GM18502 (cell line): ENCODE results near the gene TMCC1.
A peak's percentile ranks its signal among the peaks of the same experiment; 100 is the strongest.
"Not testable (repeated sequence)": the region's sequence is repeated elsewhere in the genome, so short reads cannot be mapped to it uniquely, and the experiment has no call there.

ENCODE experiments used
- ATAC-seq: cut with Tn5 transposase; IDR thresholded peaks from one replicate; pipeline ENCODE4 v1.9.1; 2021; ENCODE audit warnings: mild to moderate bottlenecking; ENCODE audit not compliant: unreplicated experiment, poor library complexity

The TMCC1 gene

DNA sequence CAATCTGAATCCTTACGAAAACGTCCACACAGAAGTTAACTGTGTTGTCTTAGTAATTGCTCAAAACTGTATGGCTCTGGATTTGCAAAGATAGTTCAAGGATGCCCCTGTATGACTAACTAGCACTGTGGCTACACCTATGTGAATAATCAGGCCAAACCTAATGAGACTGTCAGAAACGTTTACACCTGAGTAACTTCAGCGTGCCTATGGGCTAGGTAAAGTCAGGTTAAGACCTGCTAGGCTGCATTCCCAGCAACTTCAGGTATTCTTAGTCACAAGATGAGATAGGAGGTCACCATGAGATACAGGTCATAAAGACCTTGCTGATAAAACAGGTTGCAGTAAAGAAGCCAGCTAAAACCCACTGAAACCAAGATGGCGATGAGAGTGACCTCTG, 199.3 kb downstream of the TMCC1 start:
- no peak for ATAC-seq

DNA sequence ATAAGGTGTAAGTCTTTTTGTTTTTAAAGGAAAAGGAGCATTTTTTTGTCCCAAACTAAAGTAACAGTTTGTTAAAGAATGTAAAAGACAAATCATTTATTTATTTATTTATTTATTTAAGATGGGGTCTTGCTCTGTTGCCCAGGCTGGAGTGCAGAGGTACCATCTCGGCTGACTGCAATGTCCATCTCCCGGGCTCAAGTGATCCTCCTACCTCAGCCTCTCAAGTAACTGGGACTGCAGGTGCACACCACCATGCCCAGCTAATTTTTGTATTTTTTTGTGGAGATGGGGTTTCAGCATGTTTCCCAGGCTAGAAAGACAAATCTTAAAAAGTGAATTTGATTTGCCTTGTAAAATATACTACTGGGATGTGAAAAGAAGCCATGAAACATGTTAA, 200.8 kb downstream of the TMCC1 start:
- no peak for ATAC-seq

DNA sequence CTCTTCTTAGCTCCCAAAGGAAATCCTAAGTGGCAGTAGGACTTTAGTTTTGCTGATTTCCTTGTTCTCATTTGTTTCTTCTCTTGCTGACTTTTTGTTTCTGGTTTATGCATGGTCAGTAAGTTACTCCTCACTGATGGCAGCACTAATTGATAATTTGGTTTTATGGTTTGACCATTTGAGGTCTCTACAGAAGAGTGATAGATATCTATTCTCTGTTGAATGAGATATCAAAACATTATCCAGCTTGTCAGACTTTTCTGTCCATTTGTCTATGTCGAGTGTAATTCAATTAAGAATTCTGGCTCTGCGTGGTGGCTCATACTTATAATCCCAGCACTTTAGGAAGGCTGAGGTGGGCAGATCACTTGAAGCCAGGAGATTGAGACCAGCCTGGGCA, 202.5 kb downstream of the TMCC1 start:
- no peak for ATAC-seq

DNA sequence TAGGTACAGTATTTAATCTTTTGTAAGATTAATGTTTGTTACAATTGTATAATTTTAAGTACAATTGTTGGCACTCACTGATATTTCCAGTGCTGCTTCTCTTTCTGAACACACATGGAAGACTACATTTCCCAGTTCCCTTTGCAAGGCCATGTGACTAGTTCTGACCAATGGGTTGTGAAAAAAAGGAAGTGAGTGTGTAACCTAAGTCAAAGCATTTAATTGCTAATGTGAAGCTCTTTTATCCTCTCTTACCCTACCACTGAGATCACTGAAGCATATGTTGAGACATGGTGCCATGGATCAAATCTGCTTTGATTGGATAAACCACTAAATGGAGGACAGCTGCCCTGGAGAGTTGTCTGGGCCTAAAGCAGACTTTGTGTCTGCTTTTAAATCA, 203.1 kb downstream of the TMCC1 start:
- ATAC-seq = peak; percentile 91

DNA sequence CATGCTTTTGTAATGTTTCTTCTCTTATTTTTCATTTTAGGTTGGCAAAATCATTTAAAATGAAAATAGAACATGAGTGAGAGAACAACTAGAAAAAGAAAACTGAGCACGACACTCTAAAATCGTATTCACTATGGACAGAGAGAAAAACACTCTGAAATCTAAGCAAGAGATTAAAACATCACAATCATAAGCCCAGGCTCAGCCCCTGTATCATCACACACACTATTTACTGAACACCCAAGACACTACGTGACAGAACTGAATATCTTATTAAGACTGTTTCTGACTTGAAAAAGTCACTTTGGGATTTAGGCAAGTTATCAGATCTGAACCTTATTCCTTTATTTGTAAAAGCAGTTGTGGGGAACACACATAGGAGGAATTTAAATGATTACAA, 204.5 kb downstream of the TMCC1 start:
- ATAC-seq = no peak

DNA sequence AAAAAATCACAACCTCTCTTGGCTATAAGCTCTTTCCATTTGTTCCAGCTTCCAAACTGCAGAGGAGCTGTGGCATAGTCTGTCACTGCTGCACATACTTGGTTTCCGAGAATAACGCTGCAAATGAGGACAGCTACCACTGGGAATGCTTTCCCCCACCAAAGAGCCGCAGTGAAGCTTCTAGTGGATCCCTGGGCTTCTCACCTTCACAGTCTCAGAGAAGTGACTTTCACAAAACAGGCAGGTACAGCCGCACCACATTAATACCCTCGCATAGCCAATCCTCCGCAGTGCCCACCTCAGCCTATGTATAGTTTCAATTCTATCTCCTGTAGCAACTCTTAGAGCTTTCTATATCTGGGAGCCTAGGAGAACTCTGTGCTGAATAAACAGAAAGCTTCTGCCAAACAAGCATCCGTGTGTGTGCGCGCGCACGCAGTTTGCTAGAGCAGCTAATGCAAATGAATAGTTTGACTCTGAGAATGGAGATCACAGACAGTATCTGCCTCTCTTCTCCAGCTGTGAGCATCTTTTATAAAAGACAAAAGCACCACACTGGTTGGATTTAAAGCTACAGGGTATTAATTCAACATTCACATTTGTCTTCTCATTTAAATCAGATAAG, 205.1 kb downstream of the TMCC1 start:
- no peak for ATAC-seq

DNA sequence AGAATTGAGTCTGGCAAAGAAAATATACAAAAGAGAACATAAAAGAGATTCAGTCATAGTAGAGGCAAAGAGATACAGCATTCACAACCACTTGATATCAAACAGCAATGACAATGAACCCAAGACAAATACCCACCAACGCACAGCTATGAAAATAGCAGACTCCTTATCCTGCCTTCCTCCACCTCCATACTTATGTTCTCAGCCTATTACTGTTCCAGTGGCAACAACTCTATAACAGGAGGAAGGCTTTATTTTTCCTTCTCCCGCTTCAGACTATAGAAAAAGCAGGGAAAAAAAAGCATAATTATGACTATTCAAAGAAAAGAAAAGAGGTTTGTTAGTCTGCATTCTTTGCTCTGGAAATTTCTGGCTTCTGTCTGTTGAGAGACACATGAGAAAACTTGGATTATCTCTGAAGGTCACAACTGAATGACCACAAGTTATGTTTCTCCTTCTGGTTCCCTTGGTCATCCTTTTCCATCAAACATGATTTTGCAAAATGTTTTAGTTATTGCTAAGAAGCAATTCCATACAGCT, 205.9 kb downstream of the TMCC1 start:
- ATAC-seq = no peak

DNA sequence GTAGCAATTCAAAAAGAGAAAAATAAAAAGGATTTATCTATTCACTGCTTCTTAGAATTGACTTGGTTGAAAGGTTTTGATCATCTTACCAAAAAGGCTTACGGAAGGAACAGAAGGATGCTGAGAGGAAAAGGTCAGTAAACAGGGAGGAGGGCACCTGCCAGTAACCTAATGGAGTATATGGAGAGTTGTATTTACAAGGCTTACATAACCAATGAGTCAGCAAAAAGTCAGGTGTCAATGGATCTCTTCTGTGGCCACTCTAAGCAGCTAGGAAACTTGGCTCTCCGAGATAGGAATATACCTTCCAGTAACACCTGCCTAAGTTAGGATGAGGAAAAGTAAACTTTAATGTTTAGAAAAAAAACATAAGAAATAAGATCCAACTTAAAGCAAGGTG, 206.6 kb downstream of the TMCC1 start:
- ATAC-seq = no peak

DNA sequence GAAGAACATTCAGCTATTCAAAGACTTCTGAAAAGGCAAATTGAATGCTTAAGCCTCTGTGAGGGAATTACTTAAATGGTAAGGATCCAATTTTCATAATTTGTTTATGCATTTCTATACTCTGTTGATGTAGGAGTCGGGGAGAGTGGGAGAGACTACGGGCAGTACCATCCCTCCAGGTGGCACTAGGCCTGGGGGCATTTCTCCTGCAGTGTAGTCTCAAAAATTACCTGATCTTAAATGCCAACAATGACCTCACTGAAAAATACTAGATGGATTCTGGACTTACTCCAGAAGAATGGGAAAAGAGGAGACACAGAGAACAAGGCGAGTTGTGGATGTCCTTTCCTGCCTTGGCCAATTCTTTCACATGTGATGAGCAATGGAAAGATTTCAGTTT, 209.2 kb downstream of the TMCC1 start:
- ATAC-seq = no peak

DNA sequence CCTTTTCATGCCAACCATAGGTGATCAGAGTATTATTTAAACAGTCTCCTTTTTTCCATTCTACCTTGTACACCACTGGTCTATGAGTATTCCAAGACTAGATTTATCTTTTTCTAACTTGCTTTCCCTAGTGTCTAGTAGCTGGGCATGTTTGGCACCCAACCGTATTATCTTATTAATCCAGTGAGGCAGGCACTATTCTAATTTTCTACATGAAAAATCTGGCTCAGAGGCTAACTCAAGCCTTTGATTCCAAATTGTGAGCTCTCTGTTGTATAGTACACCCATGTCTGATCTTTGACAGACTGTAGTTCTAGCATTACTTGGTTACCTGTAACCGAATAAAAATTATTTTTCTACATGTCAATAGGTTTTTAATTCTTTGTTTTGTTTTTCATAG, 210.3 kb downstream of the TMCC1 start:
- ATAC-seq = no peak

DNA sequence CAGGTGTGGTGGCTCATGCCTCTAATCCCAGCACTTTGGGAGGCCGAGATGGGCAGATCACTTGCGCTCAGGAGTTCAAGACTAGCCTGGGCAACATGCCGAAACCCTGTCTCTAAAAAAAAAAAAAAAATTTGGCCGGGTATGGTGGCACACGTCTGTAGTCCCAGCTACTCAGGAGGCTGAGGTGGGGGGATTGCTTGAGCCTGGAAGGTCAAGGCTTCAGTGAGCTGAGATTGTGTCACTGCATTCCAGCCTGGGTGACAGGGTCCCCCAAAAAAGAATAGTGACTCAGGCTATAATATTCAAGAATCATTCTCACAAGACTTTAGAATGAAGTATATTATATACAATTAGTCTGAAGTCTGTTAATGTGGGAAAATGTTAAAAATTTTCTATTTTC, 216.5 kb downstream of the TMCC1 start:
- no peak for ATAC-seq

DNA sequence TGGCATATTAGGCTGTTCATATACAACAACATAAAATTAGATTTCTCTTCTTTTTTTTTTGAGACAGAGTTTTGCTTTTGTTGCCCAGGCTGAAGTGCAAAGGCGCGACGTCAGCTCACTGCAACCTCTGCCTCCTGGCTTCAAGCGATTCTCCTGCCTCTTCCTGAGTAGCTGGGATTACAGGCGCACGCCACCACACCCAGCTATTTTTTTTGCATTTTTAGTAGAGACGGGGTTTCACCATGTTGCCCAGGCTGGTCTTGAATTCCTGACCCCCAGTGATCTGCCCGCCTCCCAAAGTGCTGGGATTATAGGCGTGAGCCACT, 218.8 kb downstream of the TMCC1 start:
- not testable (repeated sequence) for ATAC-seq

DNA sequence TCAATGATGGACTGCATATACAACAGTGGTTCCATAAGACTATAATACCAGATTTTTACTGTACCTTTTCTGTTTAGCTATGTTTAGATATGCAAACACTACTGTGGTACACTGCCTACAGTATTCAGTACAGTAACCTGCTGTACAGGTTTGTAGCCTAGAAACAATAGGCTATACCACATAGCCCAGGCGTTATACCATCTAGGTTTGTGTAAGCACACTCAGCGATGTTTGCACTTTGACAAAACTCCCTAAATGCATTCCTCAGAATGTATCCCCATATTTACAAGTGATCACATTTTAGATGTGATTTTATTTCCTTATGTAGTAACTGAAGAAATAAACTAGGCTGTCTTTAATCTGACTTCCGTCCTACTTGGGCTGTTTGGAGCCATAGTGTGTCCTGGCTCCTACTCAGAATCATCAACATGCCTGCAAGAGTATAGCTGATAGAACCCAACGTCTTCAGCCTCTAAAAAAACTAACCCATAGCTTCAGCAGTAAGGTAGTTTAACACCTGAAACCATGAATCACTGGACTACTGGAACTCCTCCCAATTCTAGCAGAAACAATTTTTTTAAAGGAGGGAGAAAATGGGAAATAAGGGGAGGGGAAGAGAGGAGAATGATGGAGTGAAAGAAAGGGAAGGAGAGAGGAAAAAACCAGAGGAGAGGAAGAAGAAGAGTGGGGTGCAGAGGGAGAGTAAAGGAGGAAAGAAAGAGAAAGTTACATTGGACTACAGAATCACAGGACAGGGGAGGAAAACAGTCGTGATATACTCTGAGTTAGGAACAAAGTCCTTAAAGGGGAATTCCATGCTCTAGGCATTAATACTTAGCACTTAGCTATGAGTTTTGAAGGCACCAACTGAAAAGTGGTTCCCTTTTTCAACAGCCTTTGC, 219.4 kb downstream of the TMCC1 start:
- no peak for ATAC-seq

DNA sequence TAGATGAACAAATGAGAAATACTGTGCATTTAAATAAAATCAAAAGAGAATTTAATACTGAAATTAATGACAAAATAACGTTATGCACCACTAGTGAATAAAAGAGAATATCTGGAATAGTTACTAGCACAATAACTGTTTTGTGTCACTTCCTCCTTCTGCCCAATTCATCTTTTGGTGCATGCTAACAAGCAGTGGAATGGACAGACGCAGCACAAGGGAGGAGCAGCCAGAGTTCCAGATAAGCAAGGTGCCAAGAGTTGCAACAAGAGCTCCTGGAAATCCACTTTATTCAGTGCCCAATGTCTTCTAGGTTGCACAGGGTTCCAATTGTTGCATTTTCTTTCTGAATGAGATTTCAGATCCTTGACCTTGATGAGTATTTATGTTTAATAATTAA, 220.5 kb downstream of the TMCC1 start:
- no peak for ATAC-seq

DNA sequence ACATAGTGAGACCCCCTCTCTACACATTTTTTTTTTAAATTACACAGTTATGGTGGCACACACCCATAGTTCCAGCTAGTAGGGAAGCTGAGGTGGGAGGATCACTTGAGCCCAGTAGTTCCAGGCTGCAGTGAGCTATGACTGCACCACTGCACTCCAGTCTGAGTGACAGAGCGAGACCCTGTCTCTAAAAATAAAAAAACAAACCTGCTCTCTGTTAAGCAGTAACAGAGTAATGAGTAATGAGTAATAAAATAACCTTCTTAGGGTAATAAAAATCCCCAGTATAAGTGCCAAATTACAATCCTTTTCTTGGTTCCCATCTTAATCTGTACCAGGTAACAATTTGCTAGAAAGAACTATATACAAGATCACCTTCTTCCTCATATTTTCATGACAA, 221.1 kb downstream of the TMCC1 start:
- ATAC-seq = no peak

DNA sequence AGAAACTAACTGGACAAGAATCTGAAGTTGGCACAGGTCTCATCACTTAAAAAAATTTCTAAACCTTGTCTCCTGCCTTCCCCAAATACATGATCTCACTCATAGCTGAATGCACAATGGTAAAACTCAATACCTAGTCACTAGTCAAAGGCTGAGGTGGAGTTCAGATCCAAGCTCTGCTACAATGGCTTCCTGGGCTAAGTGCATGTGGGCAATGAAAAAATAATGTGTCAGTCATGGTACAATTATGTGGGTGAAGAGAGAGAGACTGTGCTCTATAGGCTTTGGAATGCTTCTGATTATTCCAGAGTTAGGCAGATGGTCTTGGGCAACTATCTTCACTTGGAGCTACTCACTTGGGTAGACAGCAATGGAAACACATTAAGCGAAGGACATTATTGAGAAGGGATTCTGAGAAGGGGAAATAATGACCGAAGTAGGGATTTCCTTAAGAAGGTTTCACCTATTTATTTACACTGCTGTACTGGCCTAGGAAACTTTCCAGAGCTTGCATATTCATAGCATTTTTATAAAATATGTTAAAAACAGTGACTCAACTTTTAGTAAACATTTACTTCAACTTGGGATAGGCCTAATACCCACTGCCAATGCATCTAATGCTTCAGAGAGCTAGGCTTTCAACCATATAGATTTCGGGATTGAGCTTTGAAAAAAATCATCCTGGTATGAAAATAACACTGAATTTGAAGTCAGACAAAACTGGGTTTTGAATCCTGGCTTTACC, 228.3 kb downstream of the TMCC1 start:
- ATAC-seq = no peak

DNA sequence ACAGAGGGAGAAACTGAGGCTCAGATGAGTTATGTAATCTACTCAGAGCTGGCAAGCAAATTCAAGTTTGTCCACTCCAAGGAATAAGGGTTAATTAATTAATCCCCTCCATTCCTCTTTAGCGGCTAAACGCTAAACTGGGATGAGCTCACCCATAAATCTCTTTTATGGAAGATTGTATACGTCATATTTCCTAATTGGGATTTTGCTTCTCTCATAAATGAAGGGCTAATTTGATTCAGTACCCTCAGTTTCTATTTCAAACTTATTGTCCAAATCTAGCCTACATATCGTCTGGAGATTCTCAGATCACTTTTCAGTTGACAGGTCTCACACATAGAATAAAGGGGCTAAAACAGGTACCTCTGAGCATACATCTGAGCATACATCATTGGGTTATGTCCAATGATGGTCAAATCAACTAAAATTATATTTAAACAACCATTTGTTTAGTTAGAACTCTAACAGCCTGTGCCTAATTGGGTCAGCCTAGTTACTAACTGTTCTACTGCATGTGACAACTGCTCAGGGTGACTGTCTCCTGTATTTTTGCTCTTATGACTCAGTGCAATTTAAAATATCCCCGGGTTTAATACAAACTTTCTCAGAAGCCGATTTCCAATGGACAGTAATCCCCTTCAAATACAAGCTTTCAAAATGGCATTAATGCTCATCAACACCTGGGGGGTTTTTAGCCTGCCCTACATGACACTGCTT, 229.4 kb downstream of the TMCC1 start:
- ATAC-seq = no peak

DNA sequence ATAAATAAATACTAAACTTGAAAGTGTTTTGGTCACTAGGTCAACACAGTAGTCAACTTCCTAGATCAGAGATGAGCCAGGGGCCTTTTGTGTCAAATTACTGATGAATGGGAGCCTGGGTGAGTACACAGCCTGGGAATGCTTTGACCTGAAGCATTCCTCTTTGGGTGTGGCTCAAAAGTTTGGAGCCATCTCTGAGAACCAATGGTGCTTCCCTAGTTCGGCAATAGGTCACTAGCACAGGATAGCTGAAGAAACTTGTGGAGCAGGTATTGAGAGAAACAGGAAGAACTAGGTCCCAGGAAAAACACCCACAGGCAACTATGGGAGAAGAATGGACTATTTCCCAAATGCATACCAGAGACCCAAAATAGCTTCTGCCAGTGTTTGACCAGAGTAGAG, 230.5 kb downstream of the TMCC1 start:
- ATAC-seq = no peak

DNA sequence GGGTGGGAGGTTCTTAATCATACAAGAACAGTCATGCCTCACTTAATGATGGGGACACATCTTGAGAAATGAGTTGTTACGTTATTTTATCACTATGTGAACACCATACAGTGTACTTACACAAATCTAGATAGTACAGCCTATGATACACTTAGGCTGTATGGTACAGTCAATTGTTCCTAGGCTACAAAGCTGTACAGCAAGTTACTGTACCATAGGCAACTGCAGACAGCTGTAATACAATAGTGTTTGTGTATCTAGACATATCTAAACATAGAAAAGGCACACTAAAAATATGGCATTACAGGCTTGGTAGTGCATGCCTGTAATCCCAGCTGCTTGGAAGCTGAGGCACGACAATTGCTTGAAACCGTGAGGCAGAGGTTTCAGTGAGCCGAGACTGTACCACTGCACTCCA, 231.3 kb downstream of the TMCC1 start:
- ATAC-seq = no peak

DNA sequence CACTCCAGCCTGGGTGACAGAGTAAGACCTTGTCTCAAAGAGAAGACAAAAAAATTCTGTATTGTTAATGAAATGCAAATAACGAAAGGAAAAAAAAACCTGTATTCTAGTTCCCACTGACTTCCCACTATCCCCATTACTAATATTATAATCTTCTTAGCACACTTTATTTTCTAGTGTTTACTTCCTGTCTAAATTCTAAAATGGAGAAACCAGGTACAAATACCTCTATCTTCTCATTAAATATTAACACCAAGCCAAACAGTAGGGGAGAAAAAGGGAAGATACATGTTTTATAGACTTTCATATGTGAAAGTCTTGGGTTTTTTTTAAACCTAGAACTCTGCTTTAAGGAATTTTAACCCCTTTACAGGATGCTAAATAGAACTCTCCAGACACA, 231.7 kb downstream of the TMCC1 start:
- no peak for ATAC-seq
